Measurements from ENCODE around the gene FHL2. TPM values are rescaled to one million over a fixed set of nuclear protein-coding genes. Genes with fewer than 3 reads are reported as not detected.

FHL2 gene
- total RNA-seq, 1 experiment from 2014 or later, result 36.5 TPM

DNA sequence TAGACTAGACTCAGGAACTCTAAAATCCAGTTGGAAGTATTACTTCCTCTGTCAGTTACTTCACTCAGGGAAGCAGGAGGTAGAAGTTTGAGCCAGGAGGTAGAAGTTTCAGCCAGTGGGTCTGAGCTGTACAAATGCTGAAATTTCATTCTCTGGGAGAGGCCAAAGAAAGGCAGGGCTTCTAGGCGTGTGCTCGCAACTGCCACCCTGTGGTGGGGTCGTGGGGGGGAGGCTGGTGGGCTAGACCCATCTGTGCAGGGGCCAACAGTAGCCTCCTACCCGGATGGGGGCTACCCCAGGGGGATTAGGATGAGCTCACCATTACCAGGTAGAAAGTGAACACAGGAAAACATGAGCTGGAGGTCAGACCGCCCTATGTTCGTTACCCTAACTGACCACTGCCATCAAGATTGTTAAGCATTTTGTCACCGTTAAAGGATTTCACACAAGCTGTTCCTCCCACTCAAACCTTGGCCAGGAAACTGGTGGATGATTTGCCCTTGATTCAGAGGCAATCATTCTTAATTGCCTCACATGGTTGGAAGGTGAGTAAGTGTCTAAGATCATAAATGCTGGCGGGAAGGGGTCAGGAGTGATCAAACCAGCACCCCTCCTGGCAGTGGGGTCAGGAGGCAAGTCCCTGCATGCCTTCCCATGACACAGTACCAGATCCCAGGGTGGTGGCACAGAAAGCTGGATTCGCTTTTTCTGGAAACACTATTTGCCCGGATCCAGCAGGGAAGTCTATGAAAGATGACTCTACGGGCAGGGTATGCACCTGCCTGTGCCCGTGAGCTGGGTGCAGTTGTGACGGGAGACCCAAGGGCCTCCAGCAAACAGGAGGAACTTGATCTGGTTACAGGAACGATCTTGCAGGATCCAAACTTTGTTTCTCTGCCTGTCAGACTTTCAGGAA is 5.2 kb upstream of the FHL2 start:
- in situ Hi-C loops (cut with HindIII; ENCODE audit: low pct_unique_long_range_greater_than_20kb, low sequenced_read_pairs), result no loop called here
- no peak for DNase-seq (ENCODE audit: low read depth, low spot score)

DNA sequence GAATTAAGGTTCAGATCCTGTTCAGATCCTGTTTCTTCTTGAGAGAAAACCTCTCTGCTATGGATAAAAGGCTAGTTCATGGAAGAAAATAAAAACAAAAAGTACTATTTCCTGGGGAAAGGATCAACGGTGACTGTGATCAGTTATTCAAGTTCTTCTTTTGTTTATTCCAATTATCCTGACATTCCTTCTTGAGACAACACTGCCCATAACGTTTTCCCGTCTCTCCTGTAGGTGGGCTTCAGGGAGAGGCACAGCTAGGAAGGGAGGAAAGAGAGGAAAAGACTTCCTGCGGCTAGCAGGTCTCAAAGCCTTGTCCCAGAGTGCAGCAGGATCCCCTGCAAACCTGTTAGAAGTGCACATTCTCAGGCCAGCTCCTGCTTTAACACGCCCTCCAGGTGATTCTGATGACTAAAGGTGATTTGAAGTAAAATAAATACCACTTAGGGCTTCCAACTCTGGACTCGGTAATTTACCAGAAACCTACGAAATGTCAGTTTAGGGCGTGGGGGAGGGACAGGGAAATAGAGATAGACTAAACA is 4.5 kb upstream of the FHL2 start:
- DNase-seq (ENCODE audit: low read depth, low spot score), result no peak
- in situ Hi-C loops (cut with HindIII; ENCODE audit: low pct_unique_long_range_greater_than_20kb, low sequenced_read_pairs), result no loop called here

DNA sequence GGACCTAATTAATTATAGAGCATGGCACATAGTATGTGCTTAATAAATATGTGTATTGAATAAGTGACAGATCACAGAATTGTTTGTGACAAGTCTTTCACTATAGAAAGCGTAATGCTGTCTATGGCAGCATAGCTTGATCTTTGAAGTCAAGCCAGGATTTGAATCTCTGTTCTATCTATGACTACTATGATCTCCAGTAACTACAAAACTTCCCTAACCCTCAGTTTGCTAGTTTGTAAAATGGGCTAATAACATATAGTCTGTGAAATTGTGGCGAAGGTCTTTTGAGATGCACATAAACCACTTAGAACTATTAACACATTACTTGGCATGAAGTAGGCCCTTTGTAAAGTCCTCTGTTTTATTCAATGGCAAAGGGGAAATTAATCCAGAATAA is 4.0 kb upstream of the FHL2 start:
- DNase-seq (ENCODE audit: low read depth, low spot score), result no peak
- in situ Hi-C loops (cut with HindIII; ENCODE audit: low pct_unique_long_range_greater_than_20kb, low sequenced_read_pairs), result no loop called here

DNA sequence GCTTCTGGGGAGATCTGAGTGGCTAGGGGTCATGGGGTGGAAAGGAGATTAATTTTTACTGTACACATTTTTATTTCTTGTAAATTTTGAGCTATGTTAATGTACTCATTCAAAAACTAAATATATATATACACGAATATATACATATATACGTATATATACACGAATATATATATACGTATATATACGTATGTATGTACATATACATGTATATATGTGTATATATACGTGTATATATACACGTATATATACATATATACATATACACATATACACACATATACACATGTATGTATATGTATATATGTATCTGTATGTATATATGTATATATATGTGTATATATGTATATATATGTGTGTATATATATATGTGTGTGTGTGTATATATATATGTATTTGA is 3.0 kb upstream of the FHL2 start:
- in situ Hi-C loops (cut with HindIII; ENCODE audit: low pct_unique_long_range_greater_than_20kb, low sequenced_read_pairs), result no loop called here

DNA sequence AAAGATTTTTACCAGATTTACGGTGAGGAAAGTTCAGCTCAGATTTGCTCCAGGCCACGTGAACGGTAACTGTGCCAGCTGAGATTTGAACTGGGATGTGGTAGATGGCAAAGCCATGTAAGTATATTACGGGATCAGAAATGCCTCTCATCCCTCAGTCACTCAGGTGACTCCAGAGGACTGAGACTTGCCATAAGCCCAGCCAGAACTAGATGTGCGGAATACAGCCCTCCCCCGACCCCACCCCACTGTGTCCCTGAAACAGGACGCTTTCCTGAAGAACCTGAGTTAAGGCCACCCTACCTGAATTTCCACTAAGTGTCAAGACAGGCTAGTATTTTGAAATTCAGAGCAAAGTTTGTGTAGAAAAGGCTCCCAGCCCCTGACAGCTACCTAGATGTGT is 1.3 kb upstream of the FHL2 start:
- no peak for DNase-seq (ENCODE audit: low read depth, low spot score)
- in situ Hi-C loops (cut with HindIII; ENCODE audit: low pct_unique_long_range_greater_than_20kb, low sequenced_read_pairs), result no loop called here

More for the DNA sequence above, 3.0 kb upstream of the FHL2 start:
- no peak for DNase-seq (ENCODE audit: low read depth, low spot score)

DNA sequence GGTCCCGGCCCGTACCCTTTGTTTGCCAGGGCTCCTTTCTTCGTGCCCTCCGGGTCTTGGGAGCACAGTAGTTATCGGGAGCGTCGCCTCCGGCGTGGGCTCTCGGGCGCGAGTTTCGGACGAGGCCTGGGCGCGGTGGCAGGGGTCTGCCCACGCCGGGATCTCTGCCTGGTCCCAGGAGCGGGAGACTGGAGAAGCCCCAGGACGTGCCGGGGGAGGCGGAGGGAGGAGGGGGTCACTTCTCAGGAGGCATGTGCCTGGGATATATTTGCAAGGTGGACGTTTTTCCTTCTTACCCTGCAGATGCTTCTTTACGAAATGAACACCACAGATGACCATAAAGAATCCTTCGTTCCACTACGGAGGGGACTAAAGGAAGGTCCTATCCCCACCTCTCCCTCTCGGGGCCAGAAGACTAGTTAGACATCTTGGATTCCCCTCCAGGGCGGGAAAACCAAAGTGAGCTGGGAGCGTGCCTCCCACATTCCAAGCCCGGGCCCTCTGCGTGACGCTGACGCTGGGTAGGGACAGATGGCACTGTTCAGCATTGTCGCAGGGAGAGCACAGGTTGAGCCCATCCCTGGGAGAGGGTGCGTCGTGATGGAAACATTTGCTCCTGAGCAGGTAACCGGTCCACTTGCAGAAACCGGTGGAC is 483 bp upstream of the FHL2 start:
- in situ Hi-C loops (cut with HindIII; ENCODE audit: low pct_unique_long_range_greater_than_20kb, low sequenced_read_pairs), result no loop called here
- no peak for DNase-seq (ENCODE audit: low read depth, low spot score)

DNA sequence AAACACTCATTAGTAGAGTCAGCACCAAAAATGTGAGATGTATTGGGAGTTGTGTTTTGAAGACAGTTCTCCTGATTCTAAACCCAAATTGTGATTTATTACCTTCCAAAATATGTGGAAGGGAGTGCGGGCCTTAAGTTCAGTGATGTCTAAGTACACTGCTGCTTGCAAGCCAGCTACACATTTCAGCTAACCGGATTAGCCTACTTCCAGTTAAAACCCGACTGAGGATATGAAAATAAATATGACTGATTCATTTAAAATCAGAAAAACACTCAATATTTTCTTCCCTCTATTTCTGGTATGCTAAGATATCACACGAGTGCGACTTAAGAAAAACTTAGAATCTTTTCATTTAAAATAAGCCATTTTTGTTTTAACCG is 907 bp downstream of the FHL2 start:
- in situ Hi-C loops (cut with HindIII; ENCODE audit: low pct_unique_long_range_greater_than_20kb, low sequenced_read_pairs), result no loop called here
- DNase-seq (ENCODE audit: low read depth, low spot score), result no peak

DNA sequence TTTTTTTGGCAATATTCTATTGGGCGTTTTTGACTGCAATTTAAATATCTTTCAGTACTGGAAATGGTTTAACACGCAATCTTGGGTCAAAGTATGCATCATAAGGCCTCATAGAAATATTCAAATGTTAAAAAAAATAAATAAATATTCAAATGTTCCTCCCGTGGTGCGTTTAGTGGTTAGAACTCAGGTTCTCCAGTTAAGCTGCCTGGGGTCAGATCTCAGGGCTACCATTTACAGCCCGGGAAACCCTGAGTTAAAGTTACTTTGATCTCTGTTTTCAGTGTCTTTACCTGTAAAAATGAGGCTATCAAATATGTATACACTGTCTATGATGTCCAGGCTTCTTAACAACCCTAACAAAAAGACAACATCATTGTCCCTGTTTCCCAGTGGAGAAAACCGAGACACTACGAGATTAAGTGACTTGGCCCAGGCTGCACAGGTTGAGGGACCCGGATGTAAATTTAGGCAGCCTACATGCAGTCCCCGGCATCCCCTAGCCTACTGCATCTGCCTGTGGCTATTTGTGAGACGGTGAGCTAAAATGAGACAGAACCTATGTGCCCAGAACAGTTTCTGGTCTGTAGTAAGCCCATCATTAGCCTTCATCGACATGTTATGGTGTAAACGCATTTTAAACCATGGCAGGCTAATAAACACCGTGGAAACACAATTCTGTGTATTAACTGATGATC is 1.7 kb downstream of the FHL2 start:
- in situ Hi-C loops (cut with HindIII; ENCODE audit: low pct_unique_long_range_greater_than_20kb, low sequenced_read_pairs), result no loop called here
- peak; percentile 36 for DNase-seq (ENCODE audit: low read depth, low spot score)

DNA sequence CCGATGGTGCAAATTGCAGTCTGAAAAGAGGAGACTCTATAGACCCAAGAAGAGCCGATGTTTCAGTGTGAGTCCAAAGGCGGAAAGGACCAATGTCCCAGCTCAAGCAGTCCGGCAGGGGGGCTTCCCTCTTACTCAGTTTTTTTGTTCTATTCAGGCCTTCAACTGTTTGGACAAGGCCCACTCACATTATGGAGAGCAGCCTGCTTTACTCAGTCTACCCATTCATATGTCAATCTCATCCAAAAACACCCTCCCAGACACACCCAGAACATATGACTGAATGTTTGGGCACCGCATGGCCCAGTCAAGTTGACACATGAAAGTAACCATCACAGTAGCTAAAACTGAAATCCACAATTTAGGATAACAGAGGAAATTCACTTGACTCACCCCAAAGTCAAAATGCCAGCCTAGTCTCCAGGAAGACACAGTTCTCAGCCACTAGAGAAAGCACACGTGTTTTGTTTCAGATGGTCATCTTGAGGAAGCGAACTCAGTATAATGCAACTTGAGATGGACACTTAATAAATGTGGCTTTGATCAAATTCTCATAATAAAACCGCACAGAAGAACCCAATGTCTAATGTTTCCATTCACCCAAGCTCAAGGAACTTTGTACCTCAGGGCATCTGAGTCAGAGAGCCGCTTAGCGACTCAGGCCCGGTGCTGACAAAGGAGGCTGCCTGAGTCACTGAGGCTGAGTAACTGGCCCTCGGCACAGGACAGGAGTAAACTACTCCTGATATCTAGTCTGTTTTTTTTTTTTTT is 2.4 kb downstream of the FHL2 start:
- in situ Hi-C loops (cut with HindIII; ENCODE audit: low pct_unique_long_range_greater_than_20kb, low sequenced_read_pairs), result no loop called here
- peak; percentile 92 for DNase-seq (ENCODE audit: low read depth, low spot score)

DNA sequence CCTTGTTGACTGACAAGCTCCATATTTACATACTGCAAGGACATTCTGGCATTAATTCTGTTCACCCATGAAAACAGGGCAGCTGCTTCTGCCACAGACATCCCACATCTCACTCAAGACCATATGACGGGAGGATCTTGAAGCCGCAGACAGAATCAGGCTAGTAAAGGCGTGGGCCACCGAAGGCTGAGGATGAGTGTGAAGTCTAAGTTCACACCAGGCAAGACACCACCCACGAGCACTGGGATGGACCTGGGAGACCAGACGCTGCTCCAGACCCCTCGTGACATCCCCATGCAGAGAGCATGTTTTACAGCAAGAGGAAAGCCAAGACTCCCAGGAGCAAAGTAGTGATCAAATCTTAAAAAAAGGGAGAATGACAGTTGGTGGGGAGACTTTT is 3.2 kb downstream of the FHL2 start:
- DNase-seq (ENCODE audit: low read depth, low spot score), result no peak
- in situ Hi-C loops (cut with HindIII; ENCODE audit: low pct_unique_long_range_greater_than_20kb, low sequenced_read_pairs), result no loop called here

DNA sequence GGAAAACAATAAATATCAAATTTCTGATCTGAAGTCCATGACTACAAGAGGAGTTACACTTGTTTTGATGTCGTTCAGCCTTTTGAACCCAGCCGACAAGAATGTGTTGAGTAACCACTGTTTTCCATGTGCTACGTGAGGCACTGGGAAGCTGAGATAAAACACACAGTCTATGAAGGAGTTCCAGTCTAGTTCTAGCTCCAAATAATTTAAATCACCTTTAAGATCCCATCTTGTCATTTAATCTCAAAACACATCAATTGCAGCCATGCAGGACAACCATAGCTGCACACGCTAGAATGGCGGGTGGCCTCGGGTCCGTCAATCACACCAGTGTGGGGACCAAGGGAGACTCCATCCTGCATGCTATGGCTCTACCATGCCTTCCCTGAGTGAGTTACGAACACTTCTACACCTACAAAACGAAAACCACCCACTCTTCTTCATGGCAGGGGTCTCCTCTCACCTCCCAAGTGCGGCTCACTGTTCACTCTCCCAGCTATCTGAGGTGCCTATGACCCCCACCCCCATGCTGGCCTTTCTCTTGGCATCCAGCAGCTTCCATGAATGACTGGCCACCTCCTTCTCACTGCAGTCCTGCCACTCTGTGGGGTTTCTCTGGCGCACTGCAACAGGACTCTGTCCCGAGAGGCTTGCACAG is 3.8 kb downstream of the FHL2 start:
- in situ Hi-C loops (cut with HindIII; ENCODE audit: low pct_unique_long_range_greater_than_20kb, low sequenced_read_pairs), result no loop called here

DNA sequence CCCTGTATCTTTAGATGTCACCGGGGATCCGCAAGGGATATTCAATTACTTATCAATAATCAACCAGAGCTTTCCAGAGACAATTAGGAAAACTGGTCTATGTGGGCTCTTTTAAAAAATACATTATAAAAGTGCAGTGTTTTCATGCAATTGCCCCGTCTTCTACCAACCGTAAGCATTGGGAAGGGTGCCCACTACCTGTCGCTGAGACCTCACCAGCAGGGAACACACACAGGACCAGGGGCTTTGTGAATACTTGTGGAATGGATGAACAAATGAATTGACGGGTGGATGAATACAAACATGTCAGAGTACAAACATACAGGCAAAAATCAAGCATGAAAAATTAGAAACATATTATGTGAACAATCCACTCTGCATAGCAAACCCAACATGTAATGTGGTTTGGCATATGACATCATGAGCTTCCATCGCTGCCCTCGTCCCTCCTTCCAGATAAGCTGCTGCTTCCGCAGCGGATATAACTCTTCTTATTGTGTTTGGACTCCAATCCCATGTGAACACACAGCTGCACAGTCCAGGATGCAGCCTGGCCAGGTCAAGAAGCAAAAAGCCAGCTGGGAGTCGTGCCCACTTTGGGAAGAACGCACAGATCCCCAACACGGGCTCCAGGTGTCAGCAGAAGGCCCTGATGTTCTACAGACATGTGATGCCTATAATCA is 5.3 kb downstream of the FHL2 start:
- no peak for DNase-seq (ENCODE audit: low read depth, low spot score)
- in situ Hi-C loops (cut with HindIII; ENCODE audit: low pct_unique_long_range_greater_than_20kb, low sequenced_read_pairs), result no loop called here

More for the DNA sequence above, 3.8 kb downstream of the FHL2 start:
- no peak for DNase-seq (ENCODE audit: low read depth, low spot score)

DNA sequence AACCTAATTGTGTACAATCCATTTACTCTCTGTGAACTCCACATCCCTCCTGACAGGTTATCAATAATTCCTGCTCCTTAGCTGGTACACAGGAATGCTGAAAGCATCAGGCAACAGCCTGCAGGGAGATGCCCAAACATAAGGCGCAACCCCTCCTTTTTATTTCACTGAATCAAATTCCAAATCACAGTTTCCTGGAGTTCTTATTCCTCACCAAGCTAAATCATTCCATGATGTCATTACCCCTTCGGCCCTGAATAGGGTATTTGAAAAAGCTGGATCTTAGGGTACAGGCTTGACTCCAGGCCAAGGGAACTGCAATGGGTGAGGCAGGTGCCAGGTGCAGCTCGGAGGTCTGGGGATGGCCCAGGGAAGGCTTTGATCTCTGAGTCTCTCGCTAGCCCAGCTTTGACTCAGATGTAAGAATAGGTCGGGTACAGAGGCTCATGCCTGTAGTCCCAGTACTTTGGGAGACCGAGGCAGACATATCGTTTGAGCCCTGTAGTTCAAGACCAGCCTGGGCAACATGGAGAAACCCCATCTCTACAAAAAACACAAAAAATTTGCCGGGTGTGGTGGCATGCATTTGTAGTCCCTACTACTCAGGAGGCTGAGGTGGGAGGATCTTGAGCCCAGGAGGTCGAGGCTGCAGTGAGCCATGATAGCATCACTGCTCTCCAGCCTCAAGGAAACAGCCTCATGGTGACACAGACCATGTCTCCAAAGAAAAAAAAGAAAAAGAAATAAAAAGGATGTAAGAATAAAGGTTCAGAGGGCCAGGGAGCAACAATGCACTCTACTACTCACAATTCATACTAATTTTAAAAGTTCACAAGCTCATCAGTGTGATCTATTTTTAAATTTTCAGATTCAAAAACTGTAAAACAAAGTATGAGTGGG is 6.8 kb downstream of the FHL2 start:
- no peak for DNase-seq (ENCODE audit: low read depth, low spot score)
- in situ Hi-C loops (cut with HindIII; ENCODE audit: low pct_unique_long_range_greater_than_20kb, low sequenced_read_pairs), result no loop called here

DNA sequence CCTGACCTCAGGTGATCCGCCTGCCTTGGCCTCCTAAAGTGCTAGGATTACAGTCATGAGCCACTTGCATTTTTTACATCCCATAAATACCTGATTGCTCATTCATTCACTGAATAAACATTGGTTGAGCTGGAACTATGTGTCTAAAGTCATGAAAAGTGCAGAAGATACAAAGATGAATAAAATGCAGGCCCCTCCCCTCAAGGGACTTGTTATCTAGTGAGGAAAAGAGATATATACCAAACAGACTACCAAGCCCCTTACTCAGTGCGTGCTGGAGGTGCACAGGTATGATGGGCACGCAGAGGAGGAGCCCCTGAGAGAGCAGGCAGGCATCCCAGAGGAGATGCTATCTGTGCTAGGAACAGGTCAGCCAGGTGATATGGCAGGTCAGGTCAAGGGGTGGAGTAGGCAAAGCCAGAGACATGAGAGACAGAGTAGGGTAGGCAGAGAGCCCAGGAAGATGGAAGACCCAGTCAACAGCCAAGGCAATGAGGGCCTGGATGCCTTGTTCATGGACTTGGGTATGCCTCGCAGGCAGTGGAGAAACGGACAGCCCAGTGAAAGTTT is 7.7 kb downstream of the FHL2 start:
- no peak for DNase-seq (ENCODE audit: low read depth, low spot score)
- in situ Hi-C loops (cut with HindIII; ENCODE audit: low pct_unique_long_range_greater_than_20kb, low sequenced_read_pairs), result no loop called here

DNA sequence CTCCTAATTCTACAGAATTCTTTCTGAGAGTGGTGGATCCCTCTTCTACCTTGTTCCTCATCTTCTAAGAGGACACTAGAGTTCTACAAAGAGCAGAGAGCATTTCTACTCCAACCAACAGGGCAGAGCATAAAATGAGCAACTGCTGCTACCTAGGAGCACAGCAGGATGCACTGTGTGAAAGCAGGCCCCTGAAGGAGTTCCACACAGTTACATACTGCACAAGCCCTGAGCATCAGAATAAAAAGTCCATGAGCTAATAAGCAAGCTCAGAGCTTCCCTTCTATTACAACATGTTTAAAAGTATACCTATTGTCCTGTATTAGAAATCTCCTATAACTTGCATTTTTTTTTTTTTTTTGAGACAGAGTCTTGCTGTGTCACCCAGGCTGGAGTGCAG is 8.4 kb downstream of the FHL2 start:
- in situ Hi-C loops (cut with HindIII; ENCODE audit: low pct_unique_long_range_greater_than_20kb, low sequenced_read_pairs), result no loop called here
- DNase-seq (ENCODE audit: low read depth, low spot score), result no peak

All from SK-MEL-5 (cell line).